ENCODE data around the gene EVPLL.

Gene EVPLL

DNA sequence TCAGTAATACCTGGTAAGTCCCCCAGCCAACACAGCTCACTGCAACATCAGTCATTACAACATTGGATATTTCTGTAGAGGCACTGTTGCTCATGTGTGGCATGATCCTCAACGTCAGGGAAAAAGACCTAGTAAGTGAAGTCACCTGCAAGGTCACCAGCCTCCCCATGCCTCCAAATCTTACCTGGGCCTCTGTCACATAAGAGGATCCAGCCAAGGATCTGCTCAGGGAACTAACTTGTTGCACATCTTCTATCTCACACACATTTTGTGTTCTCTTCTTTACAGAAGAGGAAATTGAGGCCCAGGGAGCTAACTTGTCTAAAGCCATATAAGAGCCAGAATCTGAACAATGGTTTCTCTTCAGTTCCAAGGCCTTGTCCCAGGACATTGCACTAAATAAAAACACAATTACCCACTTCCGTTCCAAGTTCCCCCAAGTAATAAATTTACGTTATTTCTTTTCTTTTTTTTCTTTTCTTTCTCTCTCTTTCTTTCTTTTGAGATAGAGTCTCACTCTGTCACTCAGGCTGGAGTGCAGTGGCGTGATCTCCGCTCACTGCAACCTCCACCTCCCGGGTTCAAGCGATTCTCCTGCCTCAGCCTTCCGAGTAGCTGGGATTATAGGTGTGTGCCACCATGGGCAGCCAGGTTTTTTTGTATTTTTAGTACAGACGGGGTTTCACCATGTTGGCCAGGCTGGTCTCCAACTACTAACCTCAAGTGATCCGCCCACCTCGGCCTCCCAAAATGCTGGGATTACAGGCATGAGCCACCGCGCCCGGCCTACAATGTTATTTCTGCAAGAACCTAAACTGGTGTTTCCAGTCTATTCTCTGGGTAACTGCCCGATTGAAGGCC, 15.5 kb upstream of the EVPLL start:
- TF ChIP-seq EZH2phosphoT487 (IDR thresholded peaks at IDR 0.05; ENCODE audit: borderline replicate concordance): no peak
- TF ChIP-seq, protein P1, sequence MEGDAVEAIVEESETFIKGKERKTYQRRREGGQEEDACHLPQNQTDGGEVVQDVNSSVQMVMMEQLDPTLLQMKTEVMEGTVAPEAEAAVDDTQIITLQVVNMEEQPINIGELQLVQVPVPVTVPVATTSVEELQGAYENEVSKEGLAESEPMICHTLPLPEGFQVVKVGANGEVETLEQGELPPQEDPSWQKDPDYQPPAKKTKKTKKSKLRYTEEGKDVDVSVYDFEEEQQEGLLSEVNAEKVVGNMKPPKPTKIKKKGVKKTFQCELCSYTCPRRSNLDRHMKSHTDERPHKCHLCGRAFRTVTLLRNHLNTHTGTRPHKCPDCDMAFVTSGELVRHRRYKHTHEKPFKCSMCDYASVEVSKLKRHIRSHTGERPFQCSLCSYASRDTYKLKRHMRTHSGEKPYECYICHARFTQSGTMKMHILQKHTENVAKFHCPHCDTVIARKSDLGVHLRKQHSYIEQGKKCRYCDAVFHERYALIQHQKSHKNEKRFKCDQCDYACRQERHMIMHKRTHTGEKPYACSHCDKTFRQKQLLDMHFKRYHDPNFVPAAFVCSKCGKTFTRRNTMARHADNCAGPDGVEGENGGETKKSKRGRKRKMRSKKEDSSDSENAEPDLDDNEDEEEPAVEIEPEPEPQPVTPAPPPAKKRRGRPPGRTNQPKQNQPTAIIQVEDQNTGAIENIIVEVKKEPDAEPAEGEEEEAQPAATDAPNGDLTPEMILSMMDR (conservative IDR thresholded peaks at IDR 0.05; ENCODE audit: low read length): no peak
- Histone ChIP-seq H3K36me3 (ENCODE audit: insufficient read depth, low read length) (no peaks in the 10 kb centered on the region), H3K4me3 (ENCODE audit: low read length, poor library complexity, severe bottlenecking) (peak overlapping the region; percentile 92), H4K20me1 (ENCODE audit: insufficient read depth, low read length, poor library complexity, severe bottlenecking) (peaks cover 10% of the 10 kb centered on the region), H3K9me2 (replicated peaks; ENCODE audit: low read depth, low read length) (no peaks in the 10 kb centered on the region), H3K79me2 (ENCODE audit: insufficient read depth, low read length) (peaks cover 58% of the 10 kb centered on the region), H3K27me3 (ENCODE audit: insufficient read depth, low read length, poor library complexity, severe bottlenecking) (no peaks in the 10 kb centered on the region), H3K9me3 (ENCODE audit: insufficient read depth, low read depth, low read length) (no peaks in the 10 kb centered on the region), H2AFZ (ENCODE audit: low read length) (no peak overlapping the region), H3K4me1 (ENCODE audit: insufficient read depth, low read length, poor library complexity, severe bottlenecking) (peaks cover 13% of the 10 kb centered on the region), H3K9ac (ENCODE audit: low read depth, low read length, poor library complexity, severe bottlenecking) (peak overlapping the region; percentile 94), H3K4me2 (ENCODE audit: low read depth, low read length, poor library complexity, severe bottlenecking) (peak overlapping the region; percentile 100), H3F3A (ENCODE audit: low read depth) (no peaks in the 10 kb centered on the region)

DNA sequence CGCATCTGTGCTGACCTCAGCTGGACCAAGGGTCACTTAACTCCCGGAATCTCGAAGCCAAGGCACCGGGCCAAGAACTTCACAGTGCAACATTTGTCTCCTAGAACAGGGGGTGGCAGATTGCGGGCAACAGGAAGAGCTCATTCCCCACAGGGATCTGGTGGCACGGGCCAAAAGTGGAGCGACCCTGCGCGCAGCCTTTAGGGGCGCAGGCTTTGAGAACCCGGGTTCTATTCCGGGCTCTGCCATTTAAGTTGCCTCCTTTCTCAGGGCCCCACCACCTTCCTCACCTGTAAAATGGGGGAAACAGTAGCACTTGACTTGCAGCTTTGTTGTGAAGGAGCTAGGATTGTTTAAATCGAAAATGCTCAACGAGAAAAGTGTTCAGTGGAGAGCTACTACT, 14.9 kb upstream of the EVPLL start:
- TF ChIP-seq, protein P1 (conservative IDR thresholded peaks at IDR 0.05; ENCODE audit: low read length): peak; percentile 29
- TF ChIP-seq EZH2phosphoT487 (IDR thresholded peaks at IDR 0.05; ENCODE audit: borderline replicate concordance): no peak
- Histone ChIP-seq H2AFZ (ENCODE audit: low read length) (peak overlapping the region; percentile 98), H3K4me2 (ENCODE audit: low read depth, low read length, poor library complexity, severe bottlenecking) (peak overlapping the region; percentile 100), H3F3A (ENCODE audit: low read depth) (no peaks in the 10 kb centered on the region), H3K9ac (ENCODE audit: low read depth, low read length, poor library complexity, severe bottlenecking) (peak overlapping the region; percentile 94), H3K79me2 (ENCODE audit: insufficient read depth, low read length) (peaks cover 53% of the 10 kb centered on the region), H3K36me3 (ENCODE audit: insufficient read depth, low read length) (no peaks in the 10 kb centered on the region), H4K20me1 (ENCODE audit: insufficient read depth, low read length, poor library complexity, severe bottlenecking) (peaks cover 6% of the 10 kb centered on the region), H3K9me2 (replicated peaks; ENCODE audit: low read depth, low read length) (no peaks in the 10 kb centered on the region), H3K9me3 (ENCODE audit: insufficient read depth, low read depth, low read length) (no peaks in the 10 kb centered on the region), H3K4me1 (ENCODE audit: insufficient read depth, low read length, poor library complexity, severe bottlenecking) (peaks cover 13% of the 10 kb centered on the region), H3K4me3 (ENCODE audit: low read length, poor library complexity, severe bottlenecking) (peak overlapping the region; percentile 92), H3K27me3 (ENCODE audit: insufficient read depth, low read length, poor library complexity, severe bottlenecking) (no peaks in the 10 kb centered on the region)

DNA sequence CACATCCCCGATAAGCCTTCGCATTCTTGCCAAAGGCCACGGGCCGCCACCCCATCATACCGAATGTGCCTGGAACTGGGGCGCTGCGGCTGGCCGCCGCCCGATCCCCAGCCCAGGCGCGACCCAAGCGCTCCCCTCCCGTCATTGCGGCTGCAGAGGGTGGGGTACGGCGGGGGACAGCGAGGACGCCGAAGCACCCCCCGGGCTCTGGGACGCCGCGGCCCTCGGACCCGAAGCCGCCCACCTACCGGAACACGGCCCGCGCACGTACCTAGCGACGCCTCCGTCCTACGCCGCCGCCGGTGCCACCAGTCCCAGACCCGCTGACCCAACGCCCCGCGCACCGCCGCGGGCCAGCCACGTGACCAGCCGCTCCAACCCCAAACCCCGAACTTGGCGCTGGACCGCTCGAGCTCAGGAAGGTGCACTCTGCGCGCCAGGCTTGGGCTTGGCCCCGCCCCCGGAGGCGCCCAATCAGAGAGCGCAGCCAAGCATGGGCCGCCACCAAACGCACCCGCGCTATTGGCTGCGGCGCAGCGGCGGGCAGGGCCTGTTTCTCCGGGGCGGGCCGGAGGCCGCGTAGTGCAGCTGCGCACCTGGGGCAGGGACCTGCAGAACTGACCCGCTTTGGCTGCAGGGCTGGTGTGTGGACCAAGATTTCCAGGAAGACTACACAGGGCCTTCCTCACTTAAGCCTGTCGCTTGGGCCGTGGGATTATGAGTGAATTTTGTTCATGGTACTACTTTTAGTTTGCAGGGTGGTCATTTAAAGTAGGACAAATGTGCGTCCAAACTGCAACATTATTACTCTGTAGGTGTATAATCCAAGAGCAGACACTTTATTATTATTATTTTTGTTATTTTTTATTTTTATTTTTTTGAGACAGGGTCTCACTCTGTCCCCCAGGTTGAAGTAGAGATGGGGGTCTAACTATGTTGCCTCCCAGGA, 14.2 kb upstream of the EVPLL start, which contains the start of gene SHMT1:
SHMT1 (minus strand) TSS at position 450 of the 949 bp plus-strand sequence. CDS start 7,569 bp downstream, outside the sequence.
- H4K20me1 ChIP-seq (ENCODE audit: insufficient read depth, low read length, poor library complexity, severe bottlenecking): peaks cover 6% of the 10 kb centered on the region
- H3K27me3 ChIP-seq (ENCODE audit: insufficient read depth, low read length, poor library complexity, severe bottlenecking): no peaks in the 10 kb centered on the region
- TF ChIP-seq, protein P1 (conservative IDR thresholded peaks at IDR 0.05; ENCODE audit: low read length): no peak; the same call in 1 of the 2 replicates
- TF ChIP-seq EZH2phosphoT487 (IDR thresholded peaks at IDR 0.05; ENCODE audit: borderline replicate concordance): no peak
- H3F3A ChIP-seq (ENCODE audit: low read depth): no peaks in the 10 kb centered on the region
- peak within 1 kb of the TSS; percentile 98 for H2AFZ ChIP-seq (ENCODE audit: low read length)
- H3K4me1 ChIP-seq (ENCODE audit: insufficient read depth, low read length, poor library complexity, severe bottlenecking): peaks cover 13% of the 10 kb centered on the region
- peaks cover 49% of the 10 kb centered on the region for H3K79me2 ChIP-seq (ENCODE audit: insufficient read depth, low read length)
- peak within 1 kb of the TSS; percentile 94 for H3K9ac ChIP-seq (ENCODE audit: low read depth, low read length, poor library complexity, severe bottlenecking)
- no peaks in the 10 kb centered on the region for H3K9me3 ChIP-seq (ENCODE audit: insufficient read depth, low read depth, low read length)
- H3K4me3 ChIP-seq (ENCODE audit: low read length, poor library complexity, severe bottlenecking): peak within 1 kb of the TSS; percentile 92
- peak within 1 kb of the TSS; percentile 100 for H3K4me2 ChIP-seq (ENCODE audit: low read depth, low read length, poor library complexity, severe bottlenecking)
- no peaks in the 10 kb centered on the region for H3K36me3 ChIP-seq (ENCODE audit: insufficient read depth, low read length)
- H3K9me2 ChIP-seq (replicated peaks; ENCODE audit: low read depth, low read length): no peaks in the 10 kb centered on the region
